Measurements from ENCODE around the gene FAM47E.

DNA sequence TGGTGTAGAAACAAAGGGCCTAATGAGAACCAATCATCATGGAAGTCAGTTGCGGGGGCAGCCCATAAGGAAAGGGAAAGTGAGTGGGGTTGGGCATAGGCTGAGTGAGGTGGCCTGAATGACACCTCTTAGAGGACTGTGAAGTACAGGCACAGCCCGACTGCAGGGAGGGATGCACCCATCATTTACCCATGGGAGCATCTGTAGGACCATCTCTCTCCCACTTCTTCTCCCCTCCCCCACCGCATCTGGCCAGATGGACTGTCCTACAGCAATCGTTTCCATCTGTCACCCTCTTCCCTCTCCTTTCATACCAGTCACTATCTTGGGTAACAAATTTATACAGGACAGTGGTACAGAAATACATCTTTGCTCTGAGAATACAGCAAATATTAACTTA lies 59.2 kb downstream of the FAM47E start:
- TF ChIP-seq CTCF (IDR thresholded peaks at IDR 0.05; ENCODE audit: low read depth, low read length) (no peak), EZH2phosphoT487 (IDR thresholded peaks at IDR 0.05; ENCODE audit: low read depth) (no peak)

Measured in OCI-LY3 (cell line).